HG03039 (cell line): ENCODE measurements around the gene SLC36A1.

Experiments used
- ATAC-seq: cut with Tn5 transposase; IDR thresholded peaks from one replicate; pipeline ENCODE4 v1.9.1; 2021; ENCODE audit warnings: mild to moderate bottlenecking, moderate library complexity; ENCODE audit not compliant: unreplicated experiment

SLC36A1 gene

GRCh38 chr5:151531581-151531980, 84.2 kb downstream of the SLC36A1 start:
- ATAC-seq: no peak

- no peak for ATAC-seq
Observed at GRCh38 chr5:151532416-151532815, 85.0 kb downstream of the SLC36A1 start.

- no peak for ATAC-seq
Observed at GRCh38 chr5:151534350-151534749, 86.9 kb downstream of the SLC36A1 start.

GRCh38 chr5:151537044-151537443, 89.6 kb downstream of the SLC36A1 start:
- ATAC-seq: no peak

GRCh38 chr5:151541571-151541970, 94.2 kb downstream of the SLC36A1 start:
- no peak for ATAC-seq
